HG02970 (cell line): ENCODE results near the gene DNAJB5.

Experiments used
- ATAC-seq: cut with Tn5 transposase; IDR thresholded peaks from one replicate; pipeline ENCODE4 v1.9.1; 2021; ENCODE audit warnings: mild to moderate bottlenecking, moderate library complexity, moderate number of reproducible peaks; ENCODE audit not compliant: unreplicated experiment, low FRiP score

DNAJB5 gene

DNA sequence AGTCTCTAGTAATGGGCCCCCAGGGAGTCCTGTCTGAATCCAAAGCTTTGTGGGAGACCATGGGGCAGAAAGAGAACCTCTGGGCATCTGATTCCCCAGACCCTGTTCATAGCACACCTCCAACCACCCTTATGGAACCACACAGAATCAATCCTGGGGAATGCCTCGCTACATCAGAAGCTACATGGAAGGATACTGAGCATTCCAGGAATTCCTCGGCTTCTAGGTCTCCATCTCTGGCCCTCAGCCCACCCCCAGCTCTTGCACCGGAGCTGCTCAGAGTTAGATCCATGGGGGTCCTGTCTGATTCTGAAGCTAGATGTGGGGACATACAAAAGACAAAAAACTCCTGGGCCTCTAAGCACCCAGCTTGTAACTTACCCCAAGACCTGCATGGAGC, 54.5 kb downstream of the DNAJB5 start:
- ATAC-seq: no peak
